Fibroblast of upper back skin (primary cell): ENCODE measurements around the gene MRPL28.
"Not testable (repeated sequence)": the region's sequence is repeated elsewhere in the genome, so short reads cannot be mapped to it uniquely, and the experiment has no call there.

ENCODE experiments used
- DNase-seq: peaks from one replicate; pipeline ENCODE4 v3.0.0-alpha.2; 2013

MRPL28 gene

GRCh38 chr16:389352-389751 is 19.0 kb upstream of the MRPL28 start:
- DNase-seq: no peak

- DNase-seq: not testable (repeated sequence)
These were observed 17.7 kb upstream of the MRPL28 start for GRCh38 chr16:387761-388666.

GRCh38 chr16:386641-387156 is 16.4 kb upstream of the MRPL28 start:
- no peak for DNase-seq

- DNase-seq: no peak
These were observed 13.2 kb upstream of the MRPL28 start for GRCh38 chr16:383326-384051.

- peak; percentile 50 for DNase-seq
These were observed 11.7 kb upstream of the MRPL28 start, which contains the start of gene PGAP6 for GRCh38 chr16:381789-382717. Gene PGAP6 (minus strand): TSS chr16:381978. CDS start chr16:381821, 157 bp downstream.

- DNase-seq: no peak
These were observed 10.9 kb upstream of the MRPL28 start for GRCh38 chr16:381012-381788.

GRCh38 chr16:380762-381011 is 10.3 kb upstream of the MRPL28 start:
- no peak for DNase-seq

GRCh38 chr16:379961-380761 is 9.8 kb upstream of the MRPL28 start:
- no peak for DNase-seq

- no peak for DNase-seq
These were observed 9.0 kb upstream of the MRPL28 start for GRCh38 chr16:379183-379960.

GRCh38 chr16:378821-379182 is 8.5 kb upstream of the MRPL28 start:
- no peak for DNase-seq

- DNase-seq: not testable (repeated sequence)
These were observed 7.9 kb upstream of the MRPL28 start for GRCh38 chr16:378113-378820.

- no peak for DNase-seq
These were observed 7.1 kb upstream of the MRPL28 start for GRCh38 chr16:377419-377951.

GRCh38 chr16:376817-377418 is 6.6 kb upstream of the MRPL28 start:
- no peak for DNase-seq

GRCh38 chr16:375927-376816 is 5.8 kb upstream of the MRPL28 start:
- DNase-seq: no peak

- no peak for DNase-seq
These were observed 4.9 kb upstream of the MRPL28 start for GRCh38 chr16:375212-375611.

- DNase-seq: no peak
These were observed 4.2 kb upstream of the MRPL28 start for GRCh38 chr16:374616-374926.

- DNase-seq: no peak
These were observed 3.7 kb upstream of the MRPL28 start for GRCh38 chr16:373848-374615.
